ACC112 (cell line): ENCODE results near the gene COPS3.

Experiments used
- H2AFZ ChIP-seq: fragments of 200-600 bp; sonication (generic); one replicate; pipeline ENCODE4 v1.6.0; 2017; ENCODE audit warnings: antibody characterized with exemption, low read length; ENCODE audit not compliant: unreplicated experiment
- H3K27ac ChIP-seq: fragments of 200-600 bp; sonication (generic); 2 replicates; pipeline ENCODE4 v1.5.1; 2014; ENCODE audit warnings: low read depth, mild to moderate bottlenecking, antibody characterized with exemption, low read length, moderate library complexity
- H3K27me3 ChIP-seq: fragments of 200-600 bp; sonication (generic); 2 replicates; pipeline ENCODE4 v1.6.1; 2014; ENCODE audit warnings: mild to moderate bottlenecking, antibody characterized with exemption, low read length, moderate library complexity, mixed read lengths; ENCODE audit not compliant: insufficient read depth
- H3K36me3 ChIP-seq: fragments of 200-600 bp; sonication (generic); 2 replicates; pipeline ENCODE4 v1.6.1; 2016; ENCODE audit warnings: mild to moderate bottlenecking, antibody characterized with exemption, low read length, moderate library complexity, mixed read lengths; ENCODE audit not compliant: insufficient read depth
- H3K4me1 ChIP-seq: fragments of 200-600 bp; sonication (generic); one replicate; pipeline ENCODE4 v1.6.1; 2016; ENCODE audit warnings: low read length, mixed read lengths; ENCODE audit not compliant: insufficient read depth, unreplicated experiment, control insufficient read depth
- H3K4me3 ChIP-seq: fragments of 200-600 bp; sonication (generic); 2 replicates; pipeline ENCODE4 v1.5.1; 2014; ENCODE audit warnings: mild to moderate bottlenecking, low read depth, low read length
- H3K79me2 ChIP-seq: fragments of 200-600 bp; sonication (generic); one replicate; pipeline ENCODE4 v1.6.0; 2016; ENCODE audit warnings: low read length; ENCODE audit not compliant: control insufficient read depth, unreplicated experiment, insufficient read depth

Gene COPS3

DNA sequence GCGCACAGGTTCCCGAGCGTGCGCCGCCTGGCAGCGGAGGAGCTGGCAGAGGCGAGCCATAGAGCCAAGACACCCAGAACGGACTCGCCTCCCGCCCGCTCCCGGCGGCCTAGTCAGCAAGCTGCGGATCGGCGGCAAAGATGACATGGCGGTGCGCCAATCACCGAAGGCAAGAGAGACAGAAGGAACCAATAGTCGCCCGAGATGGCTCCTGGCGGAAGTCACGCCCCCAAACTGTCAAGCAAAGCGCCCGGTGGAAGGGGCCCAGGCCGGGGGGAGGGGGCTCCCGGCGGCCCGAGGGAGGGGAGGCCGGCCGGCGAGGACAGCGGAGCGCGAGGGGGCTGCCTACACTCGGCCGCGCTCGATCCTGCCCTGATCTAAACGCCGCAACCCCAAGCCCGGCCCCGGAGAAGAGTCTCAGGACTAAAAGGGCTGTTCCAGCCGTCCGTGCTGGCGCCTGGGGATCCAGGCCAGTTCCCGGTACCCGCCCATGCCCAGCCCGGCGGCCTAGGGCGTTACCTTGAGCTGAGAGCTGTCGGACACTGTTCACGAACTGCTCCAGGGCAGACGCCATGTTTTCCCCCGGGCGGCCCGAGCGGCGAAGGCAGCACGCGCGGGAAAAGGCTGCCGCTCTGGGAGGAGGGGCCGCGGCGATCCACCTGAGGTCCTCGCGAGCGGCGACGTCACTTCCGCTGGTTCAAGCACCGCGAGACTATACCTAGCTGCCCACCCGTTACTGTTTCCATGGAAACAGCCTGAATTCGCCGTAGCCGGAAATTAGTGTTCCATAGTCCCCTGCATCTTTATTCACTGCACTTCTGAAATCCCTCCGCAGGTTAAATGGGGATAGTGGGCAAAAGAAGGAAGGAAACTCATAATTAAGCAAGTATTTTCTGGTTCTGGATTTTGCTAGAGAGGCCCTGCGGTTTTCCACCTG is at the start of gene COPS3:
Gene COPS3 (minus strand): TSS at position 634 of the 937 bp plus-strand sequence. CDS start 60 bp downstream, at position 574.
- Histone ChIP-seq H3K79me2 (peaks cover 44% of the 10 kb centered on the region), H3K27me3 (no peaks in the 10 kb centered on the region), H2AFZ (peak within 1 kb of the TSS; percentile 87), H3K36me3 (no peaks in the 10 kb centered on the region), H3K27ac (peak within 1 kb of the TSS; percentile 99), H3K4me1 (peaks cover 15% of the 10 kb centered on the region), H3K4me3 (peak within 1 kb of the TSS; percentile 98)

DNA sequence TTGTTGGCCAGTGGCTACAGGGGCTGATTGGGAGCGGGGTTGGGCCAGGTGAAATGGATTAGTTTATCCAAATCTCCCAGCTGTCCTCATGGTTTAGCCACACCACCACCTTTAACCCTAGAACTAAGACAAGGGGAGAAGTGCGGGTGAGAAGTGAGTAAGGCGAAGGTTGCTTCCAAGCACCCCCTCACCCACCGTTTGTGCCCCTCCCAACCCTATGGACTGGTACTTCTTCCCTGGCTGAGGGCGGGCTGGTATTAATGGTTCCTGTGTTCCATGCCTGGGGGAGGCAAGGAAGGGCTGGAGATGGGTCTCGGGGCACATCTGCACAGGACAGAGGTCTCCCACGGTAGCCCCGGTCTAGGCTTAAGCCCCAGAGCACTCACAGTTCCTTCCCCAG is 47.2 kb upstream of the COPS3 start:
- Histone ChIP-seq H3K4me3 (no peak overlapping the region), H3K27me3 (no peaks in the 10 kb centered on the region), H3K36me3 (no peaks in the 10 kb centered on the region), H3K27ac (no peak overlapping the region), H3K4me1 (peaks cover 4% of the 10 kb centered on the region), H3K79me2 (no peaks in the 10 kb centered on the region), H2AFZ (no peak overlapping the region)

DNA sequence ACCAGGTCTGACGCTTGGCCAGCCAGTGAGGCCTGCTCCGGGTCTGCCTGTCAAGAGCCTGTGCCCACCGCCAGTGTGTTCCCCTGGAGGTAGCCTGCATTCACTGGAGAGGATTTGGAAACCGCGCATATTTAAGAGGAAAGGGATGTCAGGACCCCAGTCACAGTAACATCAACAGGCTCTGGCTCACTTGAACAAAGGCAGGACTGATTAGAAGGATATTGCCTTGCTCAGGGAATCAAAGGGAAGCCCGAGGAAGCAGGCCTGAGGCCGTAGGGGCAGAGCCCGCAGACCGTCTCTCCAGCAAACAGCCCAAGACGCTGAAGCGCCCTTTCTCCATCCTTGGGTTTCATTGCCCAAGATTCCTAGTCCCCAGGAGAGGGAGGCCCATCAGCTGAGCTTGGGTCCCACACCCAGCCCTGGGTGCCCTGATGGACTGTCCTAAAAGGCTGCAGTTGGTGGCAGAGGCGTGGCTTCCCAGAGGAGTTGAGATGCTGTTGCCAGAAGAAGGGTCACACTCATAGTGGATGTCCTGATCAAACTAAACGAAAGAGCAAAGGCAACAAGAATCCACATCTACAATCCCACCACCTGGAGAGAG is 45.3 kb upstream of the COPS3 start:
- H3K4me3 ChIP-seq: no peak overlapping the region
- no peaks in the 10 kb centered on the region for H3K27me3 ChIP-seq
- H3K4me1 ChIP-seq: peaks cover 4% of the 10 kb centered on the region
- no peaks in the 10 kb centered on the region for H3K79me2 ChIP-seq
- H2AFZ ChIP-seq: no peak overlapping the region
- no peaks in the 10 kb centered on the region for H3K36me3 ChIP-seq
- H3K27ac ChIP-seq: no peak overlapping the region

DNA sequence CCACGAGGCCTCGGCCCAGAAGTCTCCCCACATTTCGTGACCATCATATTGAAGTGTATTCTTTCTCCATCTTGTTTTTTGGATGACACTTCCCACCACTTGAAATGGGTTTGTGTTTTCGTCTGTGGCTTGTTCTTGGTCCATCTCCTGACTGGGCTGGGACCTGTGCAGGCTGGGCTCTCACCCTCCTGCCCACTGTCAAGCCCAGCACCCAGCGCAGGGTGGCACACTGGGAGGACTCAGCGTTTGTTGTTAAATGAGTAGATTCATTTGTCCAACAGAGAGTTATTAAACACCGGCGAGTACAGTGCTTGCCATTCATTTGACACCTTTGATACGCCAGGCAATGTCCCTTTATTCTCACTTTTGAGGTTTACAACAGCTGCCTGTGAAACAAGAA is 44.8 kb upstream of the COPS3 start:
- Histone ChIP-seq H3K36me3 (no peaks in the 10 kb centered on the region), H3K27me3 (no peaks in the 10 kb centered on the region), H3K4me1 (no peaks in the 10 kb centered on the region), H3K4me3 (no peak overlapping the region), H3K79me2 (no peaks in the 10 kb centered on the region), H3K27ac (no peak overlapping the region), H2AFZ (no peak overlapping the region)

DNA sequence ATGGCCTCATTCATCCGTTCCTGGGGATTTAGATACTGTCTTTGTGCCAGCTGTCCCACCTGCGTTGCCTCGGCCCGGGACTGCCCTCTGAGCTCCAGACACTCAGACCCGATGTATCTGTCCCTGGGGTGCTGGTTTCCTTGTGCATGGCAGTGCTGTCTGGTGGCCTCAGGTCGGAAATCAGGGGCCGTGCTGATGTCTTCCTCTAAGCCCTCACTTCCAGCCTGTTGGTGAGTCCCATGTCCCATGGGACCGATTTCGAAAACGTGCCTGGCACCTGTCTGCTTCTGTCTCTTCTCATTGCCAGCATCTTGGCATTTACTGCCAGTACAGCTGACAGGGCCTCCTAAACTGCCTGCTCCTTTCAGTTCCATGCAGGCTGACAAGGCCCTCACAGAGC is 44.2 kb upstream of the COPS3 start:
- Histone ChIP-seq H3K27ac (no peak overlapping the region), H2AFZ (no peak overlapping the region), H3K27me3 (no peaks in the 10 kb centered on the region)

DNA sequence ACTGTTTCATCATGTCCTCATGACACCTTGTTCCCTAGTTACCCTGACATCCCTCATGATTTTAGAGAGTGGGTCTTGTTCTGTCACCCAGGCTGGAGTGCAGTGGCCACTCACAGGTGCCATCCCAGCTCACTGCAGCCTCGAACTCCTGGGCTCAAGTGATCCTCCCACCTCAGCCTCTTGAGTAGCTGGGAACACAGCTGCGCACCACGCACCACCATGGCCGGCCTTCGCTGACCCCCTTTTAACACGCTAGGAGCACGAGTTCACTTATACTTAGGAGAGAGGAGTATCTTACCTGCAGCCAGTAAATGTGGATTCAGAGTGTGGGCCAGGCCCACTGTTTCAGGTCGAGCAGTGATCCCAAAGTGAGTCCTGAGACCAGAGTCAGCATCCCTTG is 43.6 kb upstream of the COPS3 start:
- Histone ChIP-seq H3K4me3 (no peak overlapping the region), H3K4me1 (no peaks in the 10 kb centered on the region), H3K27me3 (no peaks in the 10 kb centered on the region), H2AFZ (no peak overlapping the region), H3K79me2 (no peaks in the 10 kb centered on the region), H3K36me3 (no peaks in the 10 kb centered on the region), H3K27ac (no peak overlapping the region)

More for the DNA sequence above, 44.2 kb upstream of the COPS3 start:
- Histone ChIP-seq H3K4me1 (no peaks in the 10 kb centered on the region), H3K79me2 (no peaks in the 10 kb centered on the region), H3K4me3 (no peak overlapping the region), H3K36me3 (no peaks in the 10 kb centered on the region)

DNA sequence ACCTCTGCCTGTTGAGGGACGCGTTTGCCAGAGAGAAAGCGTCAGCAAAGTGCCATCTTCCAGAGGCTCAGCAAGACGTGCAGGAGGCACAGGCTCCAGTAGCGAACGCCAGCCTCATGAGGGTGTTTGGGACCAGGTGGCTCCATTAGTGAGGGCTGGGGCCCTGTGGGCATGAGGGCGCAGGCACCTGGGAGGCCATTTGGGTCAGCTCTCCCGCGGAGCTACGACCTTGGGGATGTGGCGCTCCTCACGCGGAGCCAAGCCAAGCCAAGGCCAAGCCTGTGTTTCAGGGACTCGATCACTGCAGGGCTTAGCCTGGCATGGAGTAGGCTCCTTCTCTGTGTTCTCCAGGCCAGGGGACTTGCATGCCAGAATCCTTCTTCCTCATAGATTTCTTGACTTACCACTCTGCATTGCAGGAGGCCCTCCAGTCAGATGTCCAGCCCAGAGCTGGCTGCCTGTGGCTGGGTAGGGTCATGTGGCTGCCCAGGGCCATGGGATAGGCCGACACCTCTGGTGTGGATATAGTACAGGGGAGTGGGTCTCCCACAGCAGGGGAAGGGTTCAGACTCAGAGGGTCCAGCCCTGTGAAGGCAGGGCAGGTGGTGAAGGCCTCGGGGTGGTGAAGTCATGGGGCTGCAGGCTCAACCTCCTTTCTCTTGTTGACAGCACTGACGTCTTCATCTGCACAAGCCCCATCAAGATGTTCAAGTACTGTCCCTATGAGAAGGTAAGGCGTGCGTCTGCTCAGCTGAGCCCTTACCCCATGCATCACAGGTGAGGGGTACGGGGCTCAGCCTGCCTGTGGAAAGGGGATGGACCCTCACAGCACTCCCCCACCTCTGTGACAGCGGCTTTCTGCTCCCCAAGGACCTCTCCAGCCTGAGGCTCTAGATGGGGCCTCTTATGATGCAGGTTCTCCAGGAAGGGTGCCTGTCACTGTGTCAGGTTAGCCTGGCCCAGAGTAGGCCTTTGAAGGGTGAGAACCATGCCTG is 41.8 kb upstream of the COPS3 start:
- Histone ChIP-seq H3K27ac (no peak overlapping the region), H3K79me2 (no peaks in the 10 kb centered on the region), H2AFZ (no peak overlapping the region), H3K4me1 (no peaks in the 10 kb centered on the region), H3K27me3 (no peaks in the 10 kb centered on the region), H3K36me3 (no peaks in the 10 kb centered on the region), H3K4me3 (no peak overlapping the region)

DNA sequence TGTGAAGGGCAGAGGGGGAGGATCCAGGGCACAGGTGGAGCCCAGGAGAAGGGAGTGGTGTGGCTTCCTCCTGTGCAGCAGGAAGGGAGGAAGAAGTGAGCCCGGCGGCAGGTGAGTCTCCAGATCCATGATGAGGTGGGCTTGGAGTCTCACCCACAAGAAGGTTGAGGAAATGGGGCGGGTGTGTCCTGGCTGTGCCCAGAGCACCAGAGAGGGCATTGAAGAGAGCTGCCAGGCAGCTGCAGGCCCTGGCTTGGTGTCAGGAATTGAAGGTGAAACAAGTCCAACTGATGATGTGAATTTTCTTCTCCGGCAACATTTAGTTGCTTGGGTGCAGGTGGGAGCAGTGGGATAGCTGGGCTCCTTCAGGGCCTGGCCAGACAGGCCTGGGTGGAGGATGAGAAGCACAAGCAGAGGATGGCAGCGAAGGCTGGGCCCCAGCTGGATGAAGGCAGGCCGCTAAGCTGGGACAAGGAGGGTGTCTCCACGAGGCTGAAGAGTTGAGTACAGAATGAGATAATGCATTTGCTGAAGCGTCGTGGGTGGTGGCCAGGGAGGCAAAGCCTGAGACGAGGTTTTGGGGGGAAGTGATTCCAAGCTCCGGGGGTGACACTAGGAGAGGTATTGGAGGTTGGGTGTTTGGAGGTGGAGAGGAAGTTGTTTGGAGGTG is 40.4 kb upstream of the COPS3 start:
- no peaks in the 10 kb centered on the region for H3K4me1 ChIP-seq
- H3K79me2 ChIP-seq: no peaks in the 10 kb centered on the region
- H3K27me3 ChIP-seq: no peaks in the 10 kb centered on the region
- no peak overlapping the region for H3K27ac ChIP-seq
- H3K36me3 ChIP-seq: no peaks in the 10 kb centered on the region
- H3K4me3 ChIP-seq: no peak overlapping the region
- no peak overlapping the region for H2AFZ ChIP-seq

DNA sequence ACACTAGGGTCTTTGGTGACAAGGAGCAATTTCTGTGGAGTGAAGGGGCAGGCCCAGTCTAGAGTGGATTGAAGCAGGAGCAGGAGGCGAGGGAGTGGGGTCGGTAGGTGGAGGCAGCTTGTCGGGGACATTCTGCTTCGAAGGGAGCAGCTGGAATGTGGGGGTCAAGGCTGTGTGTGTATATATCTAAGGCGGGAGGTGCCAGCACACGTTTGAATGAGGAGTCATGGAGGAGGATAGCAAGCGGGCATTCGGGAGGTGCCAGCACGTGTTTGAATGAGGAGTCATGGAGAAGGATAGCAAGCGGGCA is 39.8 kb upstream of the COPS3 start:
- no peaks in the 10 kb centered on the region for H3K79me2 ChIP-seq
- H3K27me3 ChIP-seq: no peaks in the 10 kb centered on the region
- H2AFZ ChIP-seq: no peak overlapping the region
- H3K4me1 ChIP-seq: no peaks in the 10 kb centered on the region
- H3K4me3 ChIP-seq: no peak overlapping the region
- H3K36me3 ChIP-seq: no peaks in the 10 kb centered on the region
- H3K27ac ChIP-seq: no peak overlapping the region
